ENCODE data around the gene USP3. TPM values are rescaled to one million over a fixed set of nuclear protein-coding genes. Genes with fewer than 3 reads are reported as not detected.

The USP3 gene
- total and polyA plus RNA-seq, 10 of the 15 experiments (the other 5 are each of a cell fraction or from before 2014, with no cell fraction given): 23.8 to 64.5 (median 50.3) TPM

GRCh38 chr15:63503739-63504246 is 600 bp upstream of the USP3 start (continued):
- TF ChIP-seq ZBTB33 (IDR thresholded peaks at IDR 0.05): no peak
- TF ChIP-seq CBFB (IDR thresholded peaks at IDR 0.05; ENCODE audit: low read depth): no peak; the same call in 1 of the 2 replicates
- no peak for TF ChIP-seq REST (IDR thresholded peaks at IDR 0.05; ENCODE audit: low read depth, low read length)
- no peak for TF ChIP-seq RAD21 (IDR thresholded peaks at IDR 0.05; ENCODE audit: insufficient read depth, low read depth, low read length)
- no peak for TF ChIP-seq NFYA (IDR thresholded peaks at IDR 0.05; ENCODE audit: borderline replicate concordance, low read depth, low read length)
- no peak for TF ChIP-seq HDAC6 (IDR thresholded peaks at IDR 0.05; ENCODE audit: unreplicated experiment)
- no peak for TF ChIP-seq IRF4 (IDR thresholded peaks at IDR 0.05; ENCODE audit: low read depth, low read length)
- no peak for TF ChIP-seq RFX5 (IDR thresholded peaks at IDR 0.05; ENCODE audit: low read depth, low read length)
- TF ChIP-seq EGR1 (IDR thresholded peaks at IDR 0.05; ENCODE audit: borderline replicate concordance in 1 of 2, low read depth in 2 of 2, low read length in 2 of 2): peak; percentile 29 to 97
- TF ChIP-seq ZBTB4 (CRISPR knock-in tag; IDR thresholded peaks at IDR 0.05): no peak
- peak in 1 of 2 experiments; percentile 47; a peak in 1 of 4 replicates for TF ChIP-seq EP300 (IDR thresholded peaks at IDR 0.05; ENCODE audit: borderline replicate concordance in 1 of 2, control insufficient read depth in 1 of 2, low read depth in 2 of 2, low read length in 2 of 2)
- TF ChIP-seq E2F4 (IDR thresholded peaks at IDR 0.05; ENCODE audit: low read depth, low read length): no peak
- 0 out of 2 replicates have a peak, but pooled peaks have one; percentile 3 for TF ChIP-seq CHD2 (IDR thresholded peaks at IDR 0.05; ENCODE audit: borderline replicate concordance, low read depth, low read length)
- peak; percentile 14 for TF ChIP-seq SMAD1 (IDR thresholded peaks at IDR 0.05; ENCODE audit: low read depth, partially characterized antibody)
- TF ChIP-seq POLR2A (IDR thresholded peaks at IDR 0.05; ENCODE audit: low read depth, low read length): peak; percentile 83
